DOHH2 (cell line): Measurements from ENCODE around the gene CRADD.

Source experiments
- H3F3A ChIP-seq: fragments of 200-600 bp; sonication (generic), shearing (Covaris generic); 2 replicates; pipeline ENCODE4 v1.6.0; 2016; ENCODE audit warnings: antibody characterized with exemption, mild to moderate bottlenecking; ENCODE audit not compliant: control insufficient read depth, insufficient read depth
- H3K27ac ChIP-seq: fragments of 200-600 bp; sonication (generic); 2 replicates; pipeline ENCODE4 v1.5.1; 2014; ENCODE audit warnings: low read depth, mild to moderate bottlenecking, low read length, moderate library complexity
- H3K27me3 ChIP-seq: fragments of 200-600 bp; sonication (generic); 2 replicates; pipeline ENCODE4 v1.6.1; 2014; ENCODE audit warnings: mild to moderate bottlenecking, low read length, mixed read lengths; ENCODE audit not compliant: control insufficient read depth
- H3K36me3 ChIP-seq: fragments of 200-600 bp; sonication (generic); 2 replicates; pipeline ENCODE4 v1.6.1; 2014; ENCODE audit warnings: mild to moderate bottlenecking, low read length, moderate library complexity, mixed read lengths; ENCODE audit not compliant: control insufficient read depth
- H3K4me1 ChIP-seq: fragments of 200-600 bp; sonication (generic); 2 replicates; pipeline ENCODE4 v1.6.1; 2014; ENCODE audit warnings: mild to moderate bottlenecking, low read length, mixed read lengths; ENCODE audit not compliant: control insufficient read depth
- H3K4me2 ChIP-seq: fragments of 200-600 bp; sonication (generic); 2 replicates; pipeline ENCODE4 v1.6.0; 2014; ENCODE audit warnings: mild to moderate bottlenecking, low read length, moderate library complexity
- H3K4me3 ChIP-seq: fragments of 200-600 bp; sonication (generic); 2 replicates; pipeline ENCODE4 v1.5.1; 2014; ENCODE audit warnings: mild to moderate bottlenecking, low read length, mixed read lengths
- H3K79me2 ChIP-seq: fragments of 200-600 bp; sonication (generic); 2 replicates; pipeline ENCODE4 v1.6.1; 2014; ENCODE audit warnings: mild to moderate bottlenecking, low read length, mixed read lengths; ENCODE audit not compliant: control insufficient read depth
- H3K9me2 ChIP-seq: fragments of 200-600 bp; sonication (generic); replicated peaks from 2 replicates; pipeline ENCODE4 v1.6.1; 2014; ENCODE audit warnings: mild to moderate bottlenecking, low read length, mixed read lengths; ENCODE audit not compliant: control insufficient read depth
- H3K9me3 ChIP-seq: fragments of 200-600 bp; sonication (generic); 2 replicates; pipeline ENCODE4 v1.6.1; 2014; ENCODE audit warnings: antibody characterized with exemption, low read length, mixed read lengths; ENCODE audit not compliant: control insufficient read depth, insufficient read depth
- H4K20me1 ChIP-seq: fragments of 200-600 bp; sonication (generic); 2 replicates; pipeline ENCODE4 v1.6.0; 2014; ENCODE audit warnings: low read depth, mild to moderate bottlenecking, antibody characterized with exemption, low read length, moderate library complexity; ENCODE audit not compliant: control insufficient read depth, insufficient read depth
- CTCF ChIP-seq: fragments of 200-600 bp; sonication (generic); IDR thresholded peaks from one replicate; pipeline ENCODE4 v1.5.1; 2014; ENCODE audit warnings: antibody characterized with exemption, mild to moderate bottlenecking, low read depth, low read length; ENCODE audit not compliant: poor library complexity, severe bottlenecking
- EZH2phosphoT487 ChIP-seq: fragments of 200-600 bp; sonication (generic); IDR thresholded peaks from 2 replicates; pipeline ENCODE4 v1.6.1; 2017; ENCODE audit warnings: borderline replicate concordance, mild to moderate bottlenecking, antibody characterized with exemption, low read length, moderate library complexity, mixed read lengths

CRADD gene

GRCh38 chr12:93669452-93669851 lies 7.7 kb upstream of the CRADD start:
- Histone ChIP-seq H3K79me2 (no peaks in the 10 kb centered on the region), H3K4me2 (no peak overlapping the region), H4K20me1 (no peaks in the 10 kb centered on the region), H3K9me3 (no peaks in the 10 kb centered on the region), H3K4me3 (no peak overlapping the region), H3K36me3 (no peaks in the 10 kb centered on the region), H3K4me1 (no peaks in the 10 kb centered on the region), H3K9me2 (no peaks in the 10 kb centered on the region), H3F3A (no peaks in the 10 kb centered on the region), H3K27me3 (peaks cover 3% of the 10 kb centered on the region), H3K27ac (no peak overlapping the region)
- TF ChIP-seq EZH2phosphoT487 (no peak), CTCF (no peak)

- peaks cover 3% of the 10 kb centered on the region for H3K27me3 ChIP-seq
Observed at GRCh38 chr12:93670104-93670503, 7.1 kb upstream of the CRADD start.

GRCh38 chr12:93671044-93671443 lies 6.1 kb upstream of the CRADD start:
- Histone ChIP-seq H3K27ac (no peak overlapping the region), H3K9me2 (no peaks in the 10 kb centered on the region), H3K79me2 (no peaks in the 10 kb centered on the region), H3K4me2 (no peak overlapping the region), H3K4me3 (no peak overlapping the region), H3K9me3 (no peaks in the 10 kb centered on the region), H4K20me1 (no peaks in the 10 kb centered on the region), H3K27me3 (peaks cover 3% of the 10 kb centered on the region), H3K36me3 (no peaks in the 10 kb centered on the region), H3F3A (no peaks in the 10 kb centered on the region), H3K4me1 (no peaks in the 10 kb centered on the region)
- TF ChIP-seq EZH2phosphoT487 (no peak), CTCF (no peak)

More at GRCh38 chr12:93670104-93670503, 7.1 kb upstream of the CRADD start:
- Histone ChIP-seq H4K20me1 (no peaks in the 10 kb centered on the region), H3K4me3 (no peak overlapping the region), H3K9me2 (no peaks in the 10 kb centered on the region), H3K9me3 (no peaks in the 10 kb centered on the region), H3K4me1 (no peaks in the 10 kb centered on the region), H3F3A (no peaks in the 10 kb centered on the region), H3K27ac (no peak overlapping the region), H3K79me2 (no peaks in the 10 kb centered on the region), H3K36me3 (no peaks in the 10 kb centered on the region), H3K4me2 (no peak overlapping the region)
- TF ChIP-seq EZH2phosphoT487 (no peak), CTCF (no peak)

- Histone ChIP-seq H4K20me1 (no peaks in the 10 kb centered on the region), H3K36me3 (no peaks in the 10 kb centered on the region; the same call in 1 of the 2 replicates), H3K4me3 (no peak overlapping the region), H3K4me2 (no peak overlapping the region), H3K9me3 (peaks cover 2% of the 10 kb centered on the region; the same call in 1 of the 2 replicates), H3K9me2 (no peaks in the 10 kb centered on the region), H3K27ac (no peak overlapping the region), H3K27me3 (peaks cover 3% of the 10 kb centered on the region), H3K4me1 (peaks cover 9% of the 10 kb centered on the region), H3K79me2 (peaks cover 5% of the 10 kb centered on the region), H3F3A (no peaks in the 10 kb centered on the region)
- TF ChIP-seq CTCF (no peak), EZH2phosphoT487 (no peak)
Observed at GRCh38 chr12:93673084-93673483, 4.1 kb upstream of the CRADD start.
